Stimulated activated CD4-positive, alpha-beta T cell treated with anti-CD3 and anti-CD28 coated beads, Interleukin-1b, Interleukin-23, amount 100 ng/mL, for 4 hours (primary cell): Measurements from ENCODE around the gene UPK3B.
A peak's percentile ranks its signal among the peaks of the same experiment; 100 is the strongest.
"Not testable (repeated sequence)": the region's sequence is repeated elsewhere in the genome, so short reads cannot be mapped to it uniquely, and the experiment has no call there.

Experiments
- DNase-seq, 2 donors: peaks; one replicate each; pipeline ENCODE4 v3.0.0-alpha.2; 2020; ENCODE audit warnings: low read depth in 2 of 2

UPK3B gene

DNA sequence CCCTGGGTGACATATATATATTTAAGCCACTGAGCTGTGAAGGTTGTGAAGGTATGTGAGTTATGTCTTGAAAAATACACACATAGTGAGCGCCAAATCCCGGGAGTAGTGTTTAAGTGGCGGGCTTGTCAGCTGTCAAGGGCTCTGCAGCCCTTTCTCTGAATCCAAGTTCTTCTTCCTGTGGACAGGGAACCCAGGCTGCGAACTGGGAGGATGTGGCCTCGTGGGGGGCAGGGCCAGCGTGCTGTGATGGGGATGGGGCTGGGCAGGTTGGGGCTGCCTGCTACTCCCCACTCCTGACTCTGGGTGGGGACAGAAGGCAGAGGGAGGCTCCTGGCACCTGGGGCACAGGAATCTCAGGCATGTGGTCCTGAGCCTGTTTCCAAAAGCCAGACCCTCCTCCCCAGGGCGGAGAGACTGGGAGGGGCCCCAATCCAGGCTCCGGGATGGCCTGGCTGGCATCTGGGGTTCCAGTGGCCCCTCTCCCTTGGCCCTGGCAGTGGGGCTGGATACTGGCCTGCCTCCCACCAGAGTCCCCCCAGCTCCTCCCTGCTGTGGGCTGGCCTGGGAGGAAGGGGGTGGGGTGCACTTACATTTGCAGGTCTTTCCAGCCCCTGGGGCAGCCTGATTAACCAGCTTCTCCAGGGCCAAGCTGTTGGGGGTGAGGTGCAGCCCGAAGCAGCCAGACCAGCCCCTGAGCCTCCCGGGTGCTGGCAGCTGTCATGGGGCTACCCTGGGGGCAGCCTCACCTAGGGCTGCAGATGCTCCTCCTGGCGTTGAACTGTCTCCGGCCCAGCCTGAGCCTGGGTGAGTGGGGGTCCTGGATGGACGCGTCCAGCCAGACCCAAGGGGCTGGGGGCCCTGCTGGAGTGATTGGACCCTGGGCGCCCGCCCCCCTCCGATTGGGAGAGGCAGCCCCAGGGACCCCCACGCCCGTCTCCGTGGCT lies at the start of gene UPK3B:
TSS of gene UPK3B (plus strand) at position 622 of the 947 bp plus-strand sequence. CDS start at position 723, 101 bp downstream.
- no peak for DNase-seq

GRCh38 chr7:76460767-76461166 lies 49.6 kb upstream of the UPK3B start:
- not testable (repeated sequence) for DNase-seq

DNA sequence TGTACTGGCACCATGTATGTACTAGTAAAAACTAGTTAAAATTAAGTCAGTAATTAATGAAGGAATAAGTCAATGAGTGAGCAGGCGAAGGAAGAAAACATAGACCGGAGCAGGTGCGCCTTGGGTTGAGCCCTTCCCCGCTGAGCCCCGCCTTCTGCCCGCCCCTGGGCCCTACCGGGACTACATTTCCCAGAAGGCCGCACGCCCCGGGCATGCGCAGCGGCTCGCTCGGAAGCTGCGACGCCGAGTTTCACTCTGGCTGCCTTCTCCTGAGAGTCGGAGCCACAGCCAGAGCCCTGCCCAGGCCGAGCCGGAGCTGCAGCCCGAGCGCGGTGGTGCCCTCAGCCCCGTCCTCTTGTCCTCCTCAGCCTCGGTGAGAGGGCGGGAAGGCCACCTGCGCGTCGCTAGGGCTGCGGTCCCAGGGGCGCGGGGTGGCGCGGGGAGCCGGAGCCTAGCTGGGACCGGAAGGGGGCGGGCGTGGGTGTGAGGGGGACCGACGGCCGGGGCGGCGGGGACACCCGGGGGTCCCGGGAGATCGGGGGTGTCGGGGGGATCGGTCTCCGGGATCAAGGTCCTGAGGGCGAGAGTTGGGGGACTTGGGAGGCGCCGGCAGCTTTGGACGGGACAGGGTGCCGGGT lies 48.8 kb upstream of the UPK3B start, which contains the start of gene DTX2:
TSS of gene DTX2 (plus strand) at position 246 of the 638 bp plus-strand sequence. CDS start 18,801 bp downstream, outside the sequence.
- DNase-seq: peak in 1 of 2 donors; percentile 27

DNA sequence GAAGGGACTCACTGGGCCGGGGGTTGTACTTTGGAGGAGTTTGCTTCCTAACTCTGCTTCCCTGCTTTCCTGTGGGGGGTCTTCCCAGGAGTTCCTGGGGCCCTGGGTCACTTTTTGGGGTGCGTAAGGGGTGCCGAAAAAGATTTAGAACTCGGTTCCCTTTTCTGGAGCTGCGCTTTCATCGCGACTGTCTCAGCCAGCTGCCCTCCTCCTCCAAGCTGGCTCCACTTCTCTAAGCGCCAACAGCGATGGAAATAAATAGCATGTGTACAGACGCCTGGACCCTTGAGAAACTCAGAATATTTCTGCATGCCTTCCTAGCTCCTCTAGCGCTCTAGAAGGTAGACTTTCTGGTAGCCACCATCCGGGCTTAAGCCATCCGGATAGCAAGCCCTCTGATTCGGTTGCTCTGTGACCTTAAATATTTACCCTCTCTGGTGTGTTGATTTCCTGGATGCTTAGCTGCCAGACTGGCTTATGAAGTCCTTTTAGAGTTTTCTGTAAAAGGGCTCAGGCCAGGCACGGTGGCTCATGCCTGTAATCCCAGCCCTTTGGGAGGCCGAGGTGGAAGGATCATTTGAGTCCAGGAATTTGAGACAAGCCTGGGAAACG lies 48.0 kb upstream of the UPK3B start:
- not testable (repeated sequence) for DNase-seq

GRCh38 chr7:76464959-76465358 lies 45.4 kb upstream of the UPK3B start:
- not testable (repeated sequence) for DNase-seq

DNA sequence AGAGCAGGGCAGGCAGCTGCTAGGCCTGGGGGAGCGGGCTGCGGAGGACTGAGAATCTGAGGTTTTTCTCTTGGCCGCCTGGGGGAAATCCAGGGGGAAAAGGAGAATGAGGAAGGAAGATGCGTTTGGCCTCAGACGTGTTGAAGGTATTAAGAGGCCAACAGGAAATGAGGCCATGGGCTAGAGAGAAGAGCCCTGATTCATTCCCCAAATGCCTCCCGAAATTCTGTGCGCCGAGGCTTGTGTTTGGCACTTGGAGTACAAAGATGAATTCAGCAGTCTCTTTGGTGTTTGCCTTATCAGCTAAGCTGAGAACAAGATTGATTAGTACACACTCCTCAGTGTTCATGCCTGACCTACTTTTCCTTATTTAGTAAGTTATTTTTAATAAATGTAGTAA lies 44.4 kb upstream of the UPK3B start:
- DNase-seq: not testable (repeated sequence)

DNA sequence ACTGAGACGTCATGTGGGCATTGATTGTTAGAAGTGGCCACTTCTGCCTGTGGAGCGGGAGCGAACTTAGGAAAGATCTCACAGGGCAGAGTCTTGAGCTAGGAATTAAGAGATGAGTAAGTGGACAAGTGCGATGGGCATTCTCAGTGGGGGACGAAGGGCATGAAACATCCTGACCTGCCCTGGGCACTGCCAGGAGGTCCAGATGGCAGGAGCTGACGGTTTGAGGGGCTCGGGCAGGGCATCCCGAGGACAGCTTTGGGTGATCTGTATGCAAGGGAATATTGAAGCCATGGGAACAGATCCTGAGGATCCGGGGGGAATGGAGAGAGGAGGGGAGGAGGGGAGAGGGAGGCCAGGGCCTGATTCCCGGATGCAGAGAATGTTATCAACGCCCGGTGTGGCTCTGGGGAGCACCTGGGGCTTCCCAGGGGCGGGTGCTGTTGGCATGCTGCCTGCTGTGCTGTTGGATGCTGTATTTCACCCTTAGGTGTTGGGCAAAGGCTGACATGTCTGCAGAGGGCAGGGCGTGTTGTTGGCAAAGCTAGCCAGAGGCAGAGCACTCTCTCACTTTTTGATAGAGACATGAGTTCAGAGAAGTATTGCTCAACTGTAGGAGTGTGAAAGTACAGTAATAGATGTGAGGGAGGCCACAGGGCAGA lies 42.5 kb upstream of the UPK3B start:
- not testable (repeated sequence) for DNase-seq

- DNase-seq: not testable (repeated sequence)
Measured at GRCh38 chr7:76471556-76472221, 38.7 kb upstream of the UPK3B start.

GRCh38 chr7:76473097-76473496 lies 37.3 kb upstream of the UPK3B start:
- DNase-seq: not testable (repeated sequence)

DNA sequence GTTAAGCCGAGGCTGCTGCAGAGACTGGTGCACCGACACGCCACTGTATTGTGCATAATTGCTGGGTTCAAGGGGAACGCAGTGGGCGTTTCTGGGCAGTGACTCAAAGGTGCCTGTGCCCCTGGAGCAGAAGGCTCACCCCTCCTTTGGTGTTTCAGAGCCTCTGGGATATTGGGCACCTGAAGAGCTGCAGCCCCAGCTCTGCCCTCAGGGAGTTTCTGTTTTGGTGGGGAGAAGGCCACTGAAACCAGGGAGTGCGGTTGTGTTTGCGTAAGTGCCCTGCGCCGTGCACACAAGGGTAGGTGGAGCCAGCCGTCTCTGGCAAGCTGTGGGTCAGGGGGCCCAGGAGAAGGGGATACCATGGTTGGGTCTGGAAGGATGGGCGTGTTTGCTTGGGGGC lies 34.1 kb upstream of the UPK3B start:
- DNase-seq: not testable (repeated sequence)

- not testable (repeated sequence) for DNase-seq
Measured at GRCh38 chr7:76476742-76477474, 33.4 kb upstream of the UPK3B start.

- not testable (repeated sequence) for DNase-seq
Measured at GRCh38 chr7:76479628-76480027, 30.7 kb upstream of the UPK3B start.

DNA sequence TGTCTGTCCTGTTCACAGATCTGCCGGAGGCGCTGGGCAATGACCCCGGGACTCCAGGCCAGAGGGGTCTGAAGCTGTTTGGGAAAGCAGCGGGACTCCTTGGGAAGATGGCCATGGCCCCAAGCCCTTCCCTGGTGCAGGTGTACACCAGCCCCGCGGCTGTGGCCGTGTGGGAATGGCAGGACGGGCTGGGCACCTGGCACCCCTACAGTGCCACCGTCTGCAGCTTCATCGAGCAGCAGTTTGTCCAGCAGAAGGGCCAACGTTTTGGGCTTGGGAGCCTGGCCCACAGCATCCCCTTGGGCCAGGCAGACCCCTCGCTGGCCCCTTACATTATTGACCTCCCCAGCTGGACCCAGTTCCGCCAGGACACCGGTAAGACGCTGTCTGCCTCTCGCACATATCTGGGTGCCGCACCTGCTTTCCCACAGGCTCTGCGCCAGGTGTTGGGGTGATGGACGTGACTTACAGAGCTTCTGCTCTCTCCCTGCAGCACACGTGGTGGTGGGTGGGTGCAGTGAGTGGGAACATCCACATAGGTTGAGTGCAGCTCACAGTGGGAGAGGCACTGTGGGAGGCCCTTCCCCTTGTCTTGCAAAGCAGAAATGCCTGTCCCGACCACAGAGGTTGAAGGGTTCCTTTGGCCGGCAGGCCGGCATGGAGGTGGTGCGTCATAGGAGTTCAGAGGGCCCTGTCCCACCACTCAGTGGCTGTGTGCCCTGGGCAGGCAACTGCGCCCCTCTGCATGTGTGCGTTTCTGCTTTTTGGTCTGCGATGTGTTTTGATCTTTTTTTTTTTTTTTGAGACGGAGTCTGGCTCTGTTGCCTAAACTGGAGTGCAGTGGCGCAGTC lies 29.7 kb upstream of the UPK3B start:
- DNase-seq: not testable (repeated sequence)

GRCh38 chr7:76482660-76483059 lies 27.7 kb upstream of the UPK3B start:
- not testable (repeated sequence) for DNase-seq

DNA sequence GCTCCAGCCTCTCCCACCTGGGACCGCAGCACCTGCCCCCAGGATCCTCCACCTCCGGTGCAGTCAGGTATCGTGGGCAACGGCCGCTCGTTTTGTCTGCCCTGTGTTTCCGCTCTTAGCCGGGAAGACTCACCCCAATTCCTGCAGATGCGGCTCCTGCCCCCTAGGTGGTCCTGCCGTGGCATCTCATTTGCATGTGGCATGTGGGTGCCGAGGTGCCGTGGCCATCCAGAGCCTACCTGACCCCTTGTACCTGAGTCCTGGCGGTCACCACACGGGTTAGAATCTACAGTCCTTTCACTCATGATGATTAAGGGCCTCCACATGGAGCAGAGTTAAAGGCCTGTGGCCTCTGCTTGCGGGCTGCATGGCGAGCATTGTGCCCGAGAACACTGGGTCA lies 27.3 kb upstream of the UPK3B start:
- not testable (repeated sequence) for DNase-seq

- DNase-seq: not testable (repeated sequence)
Measured at GRCh38 chr7:76484456-76484855, 25.9 kb upstream of the UPK3B start.

DNA sequence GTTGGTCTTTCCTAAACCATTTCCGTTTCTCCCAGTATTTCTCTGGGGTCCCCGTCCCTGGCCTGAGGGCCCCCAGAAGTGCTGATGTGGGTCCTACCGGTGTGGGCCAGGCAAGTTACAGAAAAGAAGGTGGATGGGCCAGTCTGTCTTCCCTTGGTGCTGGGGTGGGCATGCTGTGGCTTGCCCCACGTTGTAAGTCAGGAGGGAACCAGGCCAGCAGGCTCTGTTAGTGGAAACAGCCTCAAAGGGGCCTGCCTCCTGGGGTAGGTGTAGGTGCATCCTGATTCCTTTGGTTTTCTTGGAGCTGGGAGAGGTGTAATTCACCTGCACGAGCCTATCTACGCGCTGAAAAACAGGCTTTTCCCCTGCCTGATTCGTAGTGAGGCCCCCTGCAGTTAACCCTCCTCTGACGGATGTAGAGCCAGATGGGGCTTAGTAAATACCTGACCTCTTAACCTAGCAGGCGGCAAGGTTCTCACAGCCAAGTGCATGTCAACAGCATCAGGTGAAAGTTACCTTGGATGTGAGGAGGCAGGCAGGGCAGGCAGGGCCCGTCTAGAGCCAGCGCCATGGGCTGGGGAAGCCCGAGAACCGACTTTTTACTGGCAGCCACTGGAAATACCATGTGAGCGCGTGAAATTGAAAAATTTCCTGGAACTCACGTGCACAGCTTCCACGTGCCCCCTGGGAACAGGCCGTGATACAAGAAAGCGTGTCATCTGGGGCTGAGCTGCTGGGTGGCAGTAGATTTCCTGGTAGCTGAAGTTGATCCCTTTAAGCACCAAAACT lies 24.3 kb upstream of the UPK3B start:
- not testable (repeated sequence) for DNase-seq

GRCh38 chr7:76486618-76487017 lies 23.7 kb upstream of the UPK3B start:
- DNase-seq: peak in 1 of 2 donors; percentile 21
